Vagina (tissue), 2 donors: Measurements from ENCODE around the gene FYB2. TPM values are rescaled to one million over a fixed set of nuclear protein-coding genes. Genes with fewer than 3 reads are reported as not detected.

Experiments
- DNase-seq, 2 donors: peaks; one replicate each; pipeline ENCODE4 v3.0.0-alpha.2; 2017; ENCODE audit errors: extremely low spot score in 2 of 2
- H3K27ac ChIP-seq: fragments of 200-600 bp; sonication (generic); one replicate; pipeline ENCODE4 v1.5.1; 2019
- H3K27me3 ChIP-seq: fragments of 200-600 bp; sonication (generic); one replicate; pipeline ENCODE4 v1.5.1; 2019
- H3K36me3 ChIP-seq, 2 donors: fragments of 200-600 bp; sonication (generic); one replicate each; pipeline ENCODE4 v1.5.1; 2017 to 2019
- H3K4me1 ChIP-seq: fragments of 200-600 bp; sonication (generic); one replicate; pipeline ENCODE4 v1.5.1; 2019
- H3K4me3 ChIP-seq, 2 donors: fragments of 200-600 bp; sonication (generic); 1 replicate in 1 of 2; 2 replicates in 1 of 2; pipeline ENCODE4 v1.5.1; 2016 to 2019
- H3K9me3 ChIP-seq: fragments of 200-600 bp; sonication (generic); one replicate; pipeline ENCODE4 v1.5.1; 2019
- POLR2A ChIP-seq, 2 donors: fragments of 450-650 bp; IDR thresholded peaks; one replicate each; pipeline ENCODE4 v1.6.1; 2017; ENCODE audit warnings: antibody characterized with exemption in 2 of 2, mild to moderate bottlenecking in 2 of 2, moderate library complexity in 2 of 2
- POLR2AphosphoS5 ChIP-seq, 2 donors: sonication (generic); formaldehyde crosslinking; IDR thresholded peaks; one replicate each; pipeline ENCODE4 v1.9.0; 2017; ENCODE audit warnings: antibody characterized with exemption in 2 of 2, mild to moderate bottlenecking in 2 of 2, low read depth in 1 of 2; ENCODE audit not compliant: insufficient read depth in 1 of 2
- intact Hi-C: fragments of 100-400 bp; cut with DNase I; formaldehyde crosslinking; loops from one replicate; pipeline ENCODE4 v1.15.1; 2023
- total RNA-seq: library from RNA; depleted of rRNA; stranded (reverse); fragments of >200 nt; gene quantifications from one replicate; pipeline ENCODE4 v1.2.3, GENCODE V29; 2016
- TF ChIP-seq, protein P1 (sequence below), 3 experiments: fragments of 450-650 bp in 2 of 3; fragments of 200-600 bp in 1 of 3; sonication (generic) in 1 of 3; IDR thresholded peaks; one replicate each; pipeline ENCODE4 v1.5.1; 2017 to 2019; ENCODE audit warnings: antibody characterized with exemption in 3 of 3, mild to moderate bottlenecking in 2 of 3, moderate library complexity in 2 of 3

FYB2 gene
- total RNA-seq, 1 donor from 2014 or later = not detected

GRCh38 chr1:56710646-56711045 lies 108.6 kb downstream of the FYB2 start:
- TF ChIP-seq, protein P1, sequence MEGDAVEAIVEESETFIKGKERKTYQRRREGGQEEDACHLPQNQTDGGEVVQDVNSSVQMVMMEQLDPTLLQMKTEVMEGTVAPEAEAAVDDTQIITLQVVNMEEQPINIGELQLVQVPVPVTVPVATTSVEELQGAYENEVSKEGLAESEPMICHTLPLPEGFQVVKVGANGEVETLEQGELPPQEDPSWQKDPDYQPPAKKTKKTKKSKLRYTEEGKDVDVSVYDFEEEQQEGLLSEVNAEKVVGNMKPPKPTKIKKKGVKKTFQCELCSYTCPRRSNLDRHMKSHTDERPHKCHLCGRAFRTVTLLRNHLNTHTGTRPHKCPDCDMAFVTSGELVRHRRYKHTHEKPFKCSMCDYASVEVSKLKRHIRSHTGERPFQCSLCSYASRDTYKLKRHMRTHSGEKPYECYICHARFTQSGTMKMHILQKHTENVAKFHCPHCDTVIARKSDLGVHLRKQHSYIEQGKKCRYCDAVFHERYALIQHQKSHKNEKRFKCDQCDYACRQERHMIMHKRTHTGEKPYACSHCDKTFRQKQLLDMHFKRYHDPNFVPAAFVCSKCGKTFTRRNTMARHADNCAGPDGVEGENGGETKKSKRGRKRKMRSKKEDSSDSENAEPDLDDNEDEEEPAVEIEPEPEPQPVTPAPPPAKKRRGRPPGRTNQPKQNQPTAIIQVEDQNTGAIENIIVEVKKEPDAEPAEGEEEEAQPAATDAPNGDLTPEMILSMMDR (IDR thresholded peaks at IDR 0.05) = no peak
- TF ChIP-seq POLR2A (IDR thresholded peaks at IDR 0.05) = no peak
- TF ChIP-seq POLR2AphosphoS5 (IDR thresholded peaks at IDR 0.05; ENCODE audit: insufficient read depth in 1 of 2, low read depth in 1 of 2) = no peak
- Histone ChIP-seq H3K9me3 (no peaks in the 10 kb centered on the region), H3K4me3 (no peak overlapping the region), H3K27ac (no peak overlapping the region), H3K36me3 (no peaks in the 10 kb centered on the region), H3K27me3 (no peaks in the 10 kb centered on the region), H3K4me1 (no peaks in the 10 kb centered on the region)
- no peak for DNase-seq
- intact Hi-C loops = no loop called here

DNA sequence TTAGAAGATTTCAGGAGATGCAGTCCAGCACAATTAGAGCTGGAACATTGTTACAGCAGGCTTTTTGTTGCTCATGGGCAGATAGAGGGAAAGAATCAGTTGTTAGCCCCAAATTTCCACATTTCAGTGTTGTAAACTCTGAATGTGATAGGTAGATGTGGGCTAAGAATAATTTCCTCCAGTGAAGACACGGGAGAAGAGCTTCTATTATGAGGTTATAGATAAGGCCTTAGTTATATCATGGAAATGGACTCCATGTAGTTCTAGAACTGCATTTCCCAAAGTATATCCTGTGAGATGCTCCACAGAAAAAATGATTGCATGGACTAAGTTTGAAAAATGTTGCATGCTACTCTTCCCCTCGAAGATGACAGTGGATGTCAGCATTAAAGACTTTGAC lies 109.2 kb downstream of the FYB2 start:
- Histone ChIP-seq H3K9me3 (no peaks in the 10 kb centered on the region), H3K4me3 (no peak overlapping the region), H3K27me3 (no peaks in the 10 kb centered on the region), H3K4me1 (no peaks in the 10 kb centered on the region), H3K36me3 (no peaks in the 10 kb centered on the region), H3K27ac (no peak overlapping the region)
- TF ChIP-seq POLR2AphosphoS5 (IDR thresholded peaks at IDR 0.05; ENCODE audit: insufficient read depth in 1 of 2, low read depth in 1 of 2) (no peak), POLR2A (IDR thresholded peaks at IDR 0.05) (no peak)
- TF ChIP-seq, protein P1 (IDR thresholded peaks at IDR 0.05) = no peak
- intact Hi-C loops = no loop called here
- DNase-seq = no peak

GRCh38 chr1:56709269-56709880 lies 109.8 kb downstream of the FYB2 start:
- Histone ChIP-seq H3K27me3 (no peaks in the 10 kb centered on the region), H3K36me3 (no peaks in the 10 kb centered on the region), H3K4me1 (no peaks in the 10 kb centered on the region), H3K4me3 (no peak overlapping the region), H3K9me3 (no peaks in the 10 kb centered on the region), H3K27ac (no peak overlapping the region)
- no peak for DNase-seq
- TF ChIP-seq POLR2AphosphoS5 (IDR thresholded peaks at IDR 0.05; ENCODE audit: insufficient read depth in 1 of 2, low read depth in 1 of 2) = no peak
- TF ChIP-seq, protein P1 (IDR thresholded peaks at IDR 0.05) = peak; percentile 36 to 57 (median 36)
- TF ChIP-seq POLR2A (IDR thresholded peaks at IDR 0.05) = no peak
- intact Hi-C loops = no loop called here

DNA sequence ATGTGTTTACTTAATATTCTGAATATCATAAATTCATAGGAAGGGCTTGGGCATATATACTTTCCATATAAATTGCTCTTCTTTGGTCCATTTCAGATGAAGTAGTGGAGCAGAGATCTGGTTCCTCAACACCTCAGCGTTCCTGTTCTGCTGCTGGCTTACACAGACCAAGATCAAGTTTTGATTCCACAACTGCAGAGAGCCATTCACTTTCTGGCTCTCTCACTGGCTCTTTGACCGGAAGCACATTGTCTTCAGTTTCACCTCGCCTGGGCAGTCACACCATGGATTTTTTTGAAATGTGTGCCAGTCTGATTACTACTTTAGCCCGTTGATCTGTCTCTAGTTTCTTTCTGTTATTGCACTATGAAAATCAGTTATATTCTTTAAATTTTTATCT lies 111.8 kb downstream of the FYB2 start:
- intact Hi-C loops = no loop called here
- H3K9me3 ChIP-seq = no peaks in the 10 kb centered on the region
- no peak overlapping the region for H3K4me3 ChIP-seq
- H3K27me3 ChIP-seq = no peaks in the 10 kb centered on the region
- no peak overlapping the region for H3K27ac ChIP-seq
- H3K36me3 ChIP-seq = no peaks in the 10 kb centered on the region
- DNase-seq = no peak
- H3K4me1 ChIP-seq = no peaks in the 10 kb centered on the region
- TF ChIP-seq POLR2A (IDR thresholded peaks at IDR 0.05) (no peak), POLR2AphosphoS5 (IDR thresholded peaks at IDR 0.05; ENCODE audit: insufficient read depth in 1 of 2, low read depth in 1 of 2) (no peak)
- TF ChIP-seq, protein P1 (IDR thresholded peaks at IDR 0.05) = no peak

DNA sequence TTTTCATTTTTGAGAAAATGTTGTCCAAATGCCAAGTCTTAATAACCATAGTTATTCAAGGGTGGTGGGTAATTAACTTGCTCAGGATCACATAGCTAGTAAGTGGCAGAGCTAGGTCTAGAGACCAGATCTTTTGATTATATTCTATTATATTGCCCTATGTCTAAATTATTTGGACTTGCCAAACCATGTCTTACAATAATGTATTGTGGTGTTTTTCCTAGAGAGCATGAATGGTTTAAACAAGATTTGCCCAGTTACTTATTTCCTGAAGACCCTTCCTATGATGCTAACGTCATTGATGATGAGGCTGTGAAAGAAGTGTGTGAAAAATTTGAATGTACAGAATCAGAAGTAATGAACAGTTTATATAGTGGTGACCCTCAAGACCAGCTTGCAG lies 115.5 kb downstream of the FYB2 start:
- DNase-seq = no peak
- Histone ChIP-seq H3K27me3 (no peaks in the 10 kb centered on the region), H3K9me3 (no peaks in the 10 kb centered on the region), H3K4me1 (no peaks in the 10 kb centered on the region), H3K36me3 (no peaks in the 10 kb centered on the region), H3K27ac (no peak overlapping the region), H3K4me3 (no peak overlapping the region)
- TF ChIP-seq POLR2AphosphoS5 (IDR thresholded peaks at IDR 0.05; ENCODE audit: insufficient read depth in 1 of 2, low read depth in 1 of 2) (no peak), POLR2A (IDR thresholded peaks at IDR 0.05) (no peak)
- TF ChIP-seq, protein P1 (IDR thresholded peaks at IDR 0.05) = no peak
- intact Hi-C loops = no loop called here
